Measurements from ENCODE around the gene RNPEPL1.

DNA sequence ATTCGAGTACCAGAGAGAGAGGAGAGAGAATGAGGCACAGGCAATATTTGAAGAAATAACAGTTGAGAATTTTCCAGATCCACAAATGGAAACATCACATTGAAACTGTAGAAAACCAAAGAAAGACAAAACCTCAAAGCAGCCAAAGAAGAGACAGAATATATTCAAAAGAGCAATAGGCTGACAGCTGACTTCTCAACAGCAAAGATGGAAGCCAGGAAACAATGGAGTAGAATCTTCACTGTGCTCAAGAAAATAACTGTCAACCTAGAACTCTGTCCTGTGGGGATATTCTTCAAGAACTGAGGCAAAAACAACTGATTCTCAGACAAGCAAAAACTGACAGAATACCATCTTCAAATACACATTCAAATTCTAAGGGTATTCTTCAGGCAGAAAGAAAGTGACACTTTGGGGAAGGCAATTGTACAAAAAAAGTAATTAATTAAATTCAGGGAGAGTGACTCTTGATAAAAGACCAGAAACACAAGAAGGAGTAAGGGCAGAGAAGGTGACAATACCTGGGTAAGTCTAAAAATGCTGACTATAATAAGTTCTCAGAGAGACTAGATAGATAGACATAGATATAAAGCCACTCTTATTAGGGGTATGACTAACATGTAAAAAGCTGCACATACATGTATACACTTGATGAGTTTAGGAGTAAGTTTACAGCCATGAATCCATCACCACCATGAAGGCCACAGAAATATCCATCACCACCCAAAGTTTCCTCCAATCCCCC is 36.1 kb upstream of the RNPEPL1 start:
- TF ChIP-seq, protein P1, sequence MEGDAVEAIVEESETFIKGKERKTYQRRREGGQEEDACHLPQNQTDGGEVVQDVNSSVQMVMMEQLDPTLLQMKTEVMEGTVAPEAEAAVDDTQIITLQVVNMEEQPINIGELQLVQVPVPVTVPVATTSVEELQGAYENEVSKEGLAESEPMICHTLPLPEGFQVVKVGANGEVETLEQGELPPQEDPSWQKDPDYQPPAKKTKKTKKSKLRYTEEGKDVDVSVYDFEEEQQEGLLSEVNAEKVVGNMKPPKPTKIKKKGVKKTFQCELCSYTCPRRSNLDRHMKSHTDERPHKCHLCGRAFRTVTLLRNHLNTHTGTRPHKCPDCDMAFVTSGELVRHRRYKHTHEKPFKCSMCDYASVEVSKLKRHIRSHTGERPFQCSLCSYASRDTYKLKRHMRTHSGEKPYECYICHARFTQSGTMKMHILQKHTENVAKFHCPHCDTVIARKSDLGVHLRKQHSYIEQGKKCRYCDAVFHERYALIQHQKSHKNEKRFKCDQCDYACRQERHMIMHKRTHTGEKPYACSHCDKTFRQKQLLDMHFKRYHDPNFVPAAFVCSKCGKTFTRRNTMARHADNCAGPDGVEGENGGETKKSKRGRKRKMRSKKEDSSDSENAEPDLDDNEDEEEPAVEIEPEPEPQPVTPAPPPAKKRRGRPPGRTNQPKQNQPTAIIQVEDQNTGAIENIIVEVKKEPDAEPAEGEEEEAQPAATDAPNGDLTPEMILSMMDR (conservative IDR thresholded peaks at IDR 0.05; ENCODE audit: low read depth in 2 of 2): no peak
- TF ChIP-seq POLR2AphosphoS5 (IDR thresholded peaks at IDR 0.05; ENCODE audit: low read depth) (no peak), ZNF331 (CRISPR knock-in tag; IDR thresholded peaks at IDR 0.05; ENCODE audit: low read depth) (no peak), EZH2phosphoT487 (IDR thresholded peaks at IDR 0.05; ENCODE audit: unreplicated experiment) (no peak), EZH2 (IDR thresholded peaks at IDR 0.05; ENCODE audit: low read depth, unreplicated experiment) (no peak), JUNB (IDR thresholded peaks at IDR 0.05; ENCODE audit: unreplicated experiment) (no peak), STAT1 (IDR thresholded peaks at IDR 0.05; ENCODE audit: unreplicated experiment) (no peak), ZNF114 (CRISPR knock-in tag; IDR thresholded peaks at IDR 0.05) (no peak)
- TF ChIP-seq, protein P2, sequence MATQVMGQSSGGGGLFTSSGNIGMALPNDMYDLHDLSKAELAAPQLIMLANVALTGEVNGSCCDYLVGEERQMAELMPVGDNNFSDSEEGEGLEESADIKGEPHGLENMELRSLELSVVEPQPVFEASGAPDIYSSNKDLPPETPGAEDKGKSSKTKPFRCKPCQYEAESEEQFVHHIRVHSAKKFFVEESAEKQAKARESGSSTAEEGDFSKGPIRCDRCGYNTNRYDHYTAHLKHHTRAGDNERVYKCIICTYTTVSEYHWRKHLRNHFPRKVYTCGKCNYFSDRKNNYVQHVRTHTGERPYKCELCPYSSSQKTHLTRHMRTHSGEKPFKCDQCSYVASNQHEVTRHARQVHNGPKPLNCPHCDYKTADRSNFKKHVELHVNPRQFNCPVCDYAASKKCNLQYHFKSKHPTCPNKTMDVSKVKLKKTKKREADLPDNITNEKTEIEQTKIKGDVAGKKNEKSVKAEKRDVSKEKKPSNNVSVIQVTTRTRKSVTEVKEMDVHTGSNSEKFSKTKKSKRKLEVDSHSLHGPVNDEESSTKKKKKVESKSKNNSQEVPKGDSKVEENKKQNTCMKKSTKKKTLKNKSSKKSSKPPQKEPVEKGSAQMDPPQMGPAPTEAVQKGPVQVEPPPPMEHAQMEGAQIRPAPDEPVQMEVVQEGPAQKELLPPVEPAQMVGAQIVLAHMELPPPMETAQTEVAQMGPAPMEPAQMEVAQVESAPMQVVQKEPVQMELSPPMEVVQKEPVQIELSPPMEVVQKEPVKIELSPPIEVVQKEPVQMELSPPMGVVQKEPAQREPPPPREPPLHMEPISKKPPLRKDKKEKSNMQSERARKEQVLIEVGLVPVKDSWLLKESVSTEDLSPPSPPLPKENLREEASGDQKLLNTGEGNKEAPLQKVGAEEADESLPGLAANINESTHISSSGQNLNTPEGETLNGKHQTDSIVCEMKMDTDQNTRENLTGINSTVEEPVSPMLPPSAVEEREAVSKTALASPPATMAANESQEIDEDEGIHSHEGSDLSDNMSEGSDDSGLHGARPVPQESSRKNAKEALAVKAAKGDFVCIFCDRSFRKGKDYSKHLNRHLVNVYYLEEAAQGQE (IDR thresholded peaks at IDR 0.05; ENCODE audit: unreplicated experiment): no peak
- TF ChIP-seq, protein P3, sequence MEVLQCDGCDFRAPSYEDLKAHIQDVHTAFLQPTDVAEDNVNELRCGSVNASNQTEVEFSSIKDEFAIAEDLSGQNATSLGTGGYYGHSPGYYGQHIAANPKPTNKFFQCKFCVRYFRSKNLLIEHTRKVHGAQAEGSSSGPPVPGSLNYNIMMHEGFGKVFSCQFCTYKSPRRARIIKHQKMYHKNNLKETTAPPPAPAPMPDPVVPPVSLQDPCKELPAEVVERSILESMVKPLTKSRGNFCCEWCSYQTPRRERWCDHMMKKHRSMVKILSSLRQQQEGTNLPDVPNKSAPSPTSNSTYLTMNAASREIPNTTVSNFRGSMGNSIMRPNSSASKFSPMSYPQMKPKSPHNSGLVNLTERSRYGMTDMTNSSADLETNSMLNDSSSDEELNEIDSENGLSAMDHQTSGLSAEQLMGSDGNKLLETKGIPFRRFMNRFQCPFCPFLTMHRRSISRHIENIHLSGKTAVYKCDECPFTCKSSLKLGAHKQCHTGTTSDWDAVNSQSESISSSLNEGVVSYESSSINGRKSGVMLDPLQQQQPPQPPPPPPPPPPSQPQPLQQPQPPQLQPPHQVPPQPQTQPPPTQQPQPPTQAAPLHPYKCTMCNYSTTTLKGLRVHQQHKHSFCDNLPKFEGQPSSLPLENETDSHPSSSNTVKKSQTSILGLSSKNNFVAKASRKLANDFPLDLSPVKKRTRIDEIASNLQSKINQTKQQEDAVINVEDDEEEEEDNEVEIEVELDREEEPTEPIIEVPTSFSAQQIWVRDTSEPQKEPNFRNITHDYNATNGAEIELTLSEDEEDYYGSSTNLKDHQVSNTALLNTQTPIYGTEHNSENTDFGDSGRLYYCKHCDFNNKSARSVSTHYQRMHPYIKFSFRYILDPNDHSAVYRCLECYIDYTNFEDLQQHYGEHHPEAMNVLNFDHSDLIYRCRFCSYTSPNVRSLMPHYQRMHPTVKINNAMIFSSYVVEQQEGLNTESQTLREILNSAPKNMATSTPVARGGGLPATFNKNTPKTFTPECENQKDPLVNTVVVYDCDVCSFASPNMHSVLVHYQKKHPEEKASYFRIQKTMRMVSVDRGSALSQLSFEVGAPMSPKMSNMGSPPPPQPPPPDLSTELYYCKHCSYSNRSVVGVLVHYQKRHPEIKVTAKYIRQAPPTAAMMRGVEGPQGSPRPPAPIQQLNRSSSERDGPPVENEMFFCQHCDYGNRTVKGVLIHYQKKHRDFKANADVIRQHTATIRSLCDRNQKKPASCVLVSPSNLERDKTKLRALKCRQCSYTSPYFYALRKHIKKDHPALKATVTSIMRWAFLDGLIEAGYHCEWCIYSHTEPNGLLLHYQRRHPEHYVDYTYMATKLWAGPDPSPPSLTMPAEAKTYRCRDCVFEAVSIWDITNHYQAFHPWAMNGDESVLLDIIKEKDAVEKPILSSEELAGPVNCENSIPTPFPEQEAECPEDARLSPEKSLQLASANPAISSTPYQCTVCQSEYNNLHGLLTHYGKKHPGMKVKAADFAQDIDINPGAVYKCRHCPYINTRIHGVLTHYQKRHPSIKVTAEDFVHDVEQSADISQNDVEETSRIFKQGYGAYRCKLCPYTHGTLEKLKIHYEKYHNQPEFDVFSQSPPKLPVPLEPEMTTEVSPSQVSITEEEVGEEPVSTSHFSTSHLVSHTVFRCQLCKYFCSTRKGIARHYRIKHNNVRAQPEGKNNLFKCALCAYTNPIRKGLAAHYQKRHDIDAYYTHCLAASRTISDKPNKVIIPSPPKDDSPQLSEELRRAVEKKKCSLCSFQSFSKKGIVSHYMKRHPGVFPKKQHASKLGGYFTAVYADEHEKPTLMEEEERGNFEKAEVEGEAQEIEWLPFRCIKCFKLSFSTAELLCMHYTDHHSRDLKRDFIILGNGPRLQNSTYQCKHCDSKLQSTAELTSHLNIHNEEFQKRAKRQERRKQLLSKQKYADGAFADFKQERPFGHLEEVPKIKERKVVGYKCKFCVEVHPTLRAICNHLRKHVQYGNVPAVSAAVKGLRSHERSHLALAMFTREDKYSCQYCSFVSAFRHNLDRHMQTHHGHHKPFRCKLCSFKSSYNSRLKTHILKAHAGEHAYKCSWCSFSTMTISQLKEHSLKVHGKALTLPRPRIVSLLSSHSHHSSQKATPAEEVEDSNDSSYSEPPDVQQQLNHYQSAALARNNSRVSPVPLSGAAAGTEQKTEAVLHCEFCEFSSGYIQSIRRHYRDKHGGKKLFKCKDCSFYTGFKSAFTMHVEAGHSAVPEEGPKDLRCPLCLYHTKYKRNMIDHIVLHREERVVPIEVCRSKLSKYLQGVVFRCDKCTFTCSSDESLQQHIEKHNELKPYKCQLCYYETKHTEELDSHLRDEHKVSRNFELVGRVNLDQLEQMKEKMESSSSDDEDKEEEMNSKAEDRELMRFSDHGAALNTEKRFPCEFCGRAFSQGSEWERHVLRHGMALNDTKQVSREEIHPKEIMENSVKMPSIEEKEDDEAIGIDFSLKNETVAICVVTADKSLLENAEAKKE (CRISPR knock-in tag; IDR thresholded peaks at IDR 0.05): no peak
